HEK293 (cell line): Measurements from ENCODE around the gene HAUS8.
A peak's percentile ranks its signal among the peaks of the same experiment; 100 is the strongest.

ENCODE experiments used
- CTCF ChIA-PET: fragments of 350-600 bp; formaldehyde crosslinking; extraction: SDS; loops from one replicate; lab custom pipeline; 2021; ENCODE audit warnings: antibody characterized with exemption; lab: Yijun Ruan, JAX
- POLR2A ChIA-PET: fragments of 300-600 bp; formaldehyde crosslinking; extraction: SDS; loops from one replicate; lab custom pipeline; 2020; ENCODE audit warnings: antibody characterized with exemption, inconsistent platforms; lab: Yijun Ruan, JAX
- H3K27ac ChIP-seq: fragments of 200-500 bp; sonication (Bioruptor generic); 2 replicates; pipeline ENCODE4 v1.5.1; 2014; ENCODE audit warnings: low read depth, low read length, control low read depth, inconsistent platforms; ENCODE audit errors: extremely low read depth
- H3K36me3 ChIP-seq, 2 experiments: fragments of 200-500 bp in 1 of 2; sonication (Bioruptor generic) in 1 of 2; 1 replicate in 1 of 2; 2 replicates in 1 of 2; pipeline ENCODE4 v1.5.1; 2014 to 2017; ENCODE audit warnings: inconsistent platforms in 2 of 2, low read length in 2 of 2; ENCODE audit not compliant: control insufficient read depth in 2 of 2, insufficient read depth in 1 of 2
- H3K4me1 ChIP-seq: fragments of 200-500 bp; sonication (Bioruptor generic); 2 replicates; pipeline ENCODE4 v1.5.1; 2014; ENCODE audit warnings: mild to moderate bottlenecking, low read length, inconsistent platforms; ENCODE audit not compliant: control insufficient read depth, insufficient read depth
- H3K4me3 ChIP-seq: 2 replicates; pipeline ENCODE4 v1.5.1; 2011; ENCODE audit warnings: low read depth, mild to moderate bottlenecking, control low read depth, low read length, moderate library complexity
- H3K9me3 ChIP-seq: fragments of 200-500 bp; sonication (Bioruptor generic); 2 replicates; pipeline ENCODE4 v1.5.1; 2014; ENCODE audit warnings: low read depth, low read length, inconsistent platforms; ENCODE audit not compliant: control insufficient read depth, insufficient read depth
- ATF2 ChIP-seq: fragments of 450-650 bp; formaldehyde crosslinking; IDR thresholded peaks from 2 replicates; pipeline ENCODE4 v1.5.1; 2016; ENCODE audit warnings: missing biosample characterization, missing genetic modification characterization, low read depth
- GLI4 ChIP-seq: fragments of 450-650 bp; formaldehyde crosslinking; IDR thresholded peaks from 2 replicates; pipeline ENCODE4 v1.5.1; 2016; ENCODE audit warnings: missing biosample characterization, missing genetic modification characterization
- INSM2 ChIP-seq: fragments of 450-650 bp; formaldehyde crosslinking; IDR thresholded peaks from 2 replicates; pipeline ENCODE4 v1.5.1; 2016; ENCODE audit warnings: missing biosample characterization, missing genetic modification characterization
- KLF1 ChIP-seq: fragments of 450-650 bp; formaldehyde crosslinking; IDR thresholded peaks from 2 replicates; pipeline ENCODE4 v1.5.1; 2016; ENCODE audit warnings: missing biosample characterization, missing genetic modification characterization
- PRDM10 ChIP-seq: fragments of 450-650 bp; formaldehyde crosslinking; IDR thresholded peaks from 2 replicates; pipeline ENCODE4 v1.5.1; 2016; ENCODE audit warnings: missing biosample characterization, missing genetic modification characterization
- PRDM6 ChIP-seq: fragments of 450-650 bp; formaldehyde crosslinking; IDR thresholded peaks from 2 replicates; pipeline ENCODE4 v1.5.1; 2017; ENCODE audit warnings: missing biosample characterization, missing genetic modification characterization
- WT1 ChIP-seq: fragments of 450-650 bp; formaldehyde crosslinking; IDR thresholded peaks from 2 replicates; pipeline ENCODE4 v1.5.1; 2016; ENCODE audit warnings: missing biosample characterization, missing genetic modification characterization
- ZBTB20 ChIP-seq: fragments of 450-650 bp; formaldehyde crosslinking; IDR thresholded peaks from 2 replicates; pipeline ENCODE4 v1.5.1; 2016; ENCODE audit warnings: missing biosample characterization, missing genetic modification characterization
- ZBTB6 ChIP-seq: fragments of 450-650 bp; formaldehyde crosslinking; IDR thresholded peaks from 2 replicates; pipeline ENCODE4 v1.5.1; 2017; ENCODE audit warnings: missing biosample characterization, missing genetic modification characterization
- ZNF132 ChIP-seq: fragments of 450-650 bp; formaldehyde crosslinking; IDR thresholded peaks from 2 replicates; pipeline ENCODE4 v1.5.1; 2017; ENCODE audit warnings: missing biosample characterization, missing genetic modification characterization, borderline replicate concordance
- ZNF2 ChIP-seq: fragments of 450-650 bp; formaldehyde crosslinking; IDR thresholded peaks from 2 replicates; pipeline ENCODE4 v1.5.1; 2016; ENCODE audit warnings: missing biosample characterization, missing genetic modification characterization
- ZNF266 ChIP-seq: fragments of 450-650 bp; formaldehyde crosslinking; IDR thresholded peaks from 2 replicates; pipeline ENCODE4 v1.5.1; 2016; ENCODE audit warnings: missing biosample characterization, missing genetic modification characterization, low read depth
- ZNF280C ChIP-seq: fragments of 450-650 bp; formaldehyde crosslinking; IDR thresholded peaks from 2 replicates; pipeline ENCODE4 v1.5.1; 2016; ENCODE audit warnings: missing biosample characterization, missing genetic modification characterization
- ZNF416 ChIP-seq: fragments of 450-650 bp; formaldehyde crosslinking; IDR thresholded peaks from 2 replicates; pipeline ENCODE4 v1.5.1; 2016; ENCODE audit warnings: missing biosample characterization, missing genetic modification characterization
- ZNF629 ChIP-seq: fragments of 450-650 bp; formaldehyde crosslinking; IDR thresholded peaks from 2 replicates; pipeline ENCODE4 v1.5.1; 2017; ENCODE audit warnings: missing biosample characterization, missing genetic modification characterization
- ZNF670 ChIP-seq: fragments of 450-650 bp; formaldehyde crosslinking; IDR thresholded peaks from 2 replicates; pipeline ENCODE4 v1.5.1; 2016; ENCODE audit warnings: missing biosample characterization, missing genetic modification characterization, low read depth
- ZNF677 ChIP-seq: fragments of 450-650 bp; IDR thresholded peaks from 2 replicates; pipeline ENCODE4 v1.5.0; 2018; ENCODE audit warnings: missing biosample characterization, mild to moderate bottlenecking, missing genetic modification characterization, moderate library complexity
- ZNF704 ChIP-seq: fragments of 450-650 bp; formaldehyde crosslinking; IDR thresholded peaks from 2 replicates; pipeline ENCODE4 v1.5.1; 2016; ENCODE audit warnings: missing biosample characterization, missing genetic modification characterization

The HAUS8 gene

GRCh38 chr19:17108453-17108784, 33.2 kb upstream of the HAUS8 start:
- POLR2A ChIA-PET: no interaction called here
- H3K36me3 ChIP-seq: peaks cover 0 to 9% of the 10 kb centered on the region in 2 experiments; a peak in 2 of 3 replicates
- H3K4me1 ChIP-seq: peaks cover 10% of the 10 kb centered on the region; the same call in 1 of the 2 replicates
- no peak for TF ChIP-seq ZNF280C
- no peak for TF ChIP-seq ZNF132 (tag by site-specific recombination)
- TF ChIP-seq PRDM10 (tag by site-specific recombination): peak; percentile 68; the same call in 1 of the 2 replicates
- no peaks in the 10 kb centered on the region for H3K9me3 ChIP-seq
- CTCF ChIA-PET: interaction anchor here (1.0 kb wide), 1 partner anchor 45 kb away, joined by 5 read pairs; no protein-coding TSS in a partner anchor
- H3K4me3 ChIP-seq: no peak overlapping the region
- peak overlapping the region; percentile 5; the same call in 1 of the 2 replicates for H3K27ac ChIP-seq

GRCh38 chr19:17107546-17108452, 32.5 kb upstream of the HAUS8 start:
- no peak overlapping the region for H3K4me3 ChIP-seq
- CTCF ChIA-PET: interaction anchor here (1.0 kb wide), 1 partner anchor 46 kb away, joined by 5 read pairs; no protein-coding TSS in a partner anchor
- TF ChIP-seq ATF2: no peak
- TF ChIP-seq ZNF677 (tag by site-specific recombination): no peak
- peak; percentile 46; the same call in 1 of the 2 replicates for TF ChIP-seq ZNF2
- peak; percentile 52; the same call in 1 of the 2 replicates for TF ChIP-seq ZBTB6 (tag by site-specific recombination)
- peak; percentile 83; the same call in 1 of the 2 replicates for TF ChIP-seq GLI4 (tag by site-specific recombination)
- no peak for TF ChIP-seq ZNF704
- TF ChIP-seq KLF1 (tag by site-specific recombination): peak; percentile 9; the same call in 1 of the 2 replicates
- no peak for TF ChIP-seq PRDM6 (tag by site-specific recombination)
- TF ChIP-seq ZNF416 (tag by site-specific recombination): no peak
- no peak for TF ChIP-seq WT1 (tag by site-specific recombination)
- TF ChIP-seq ZBTB20 (tag by site-specific recombination): peak; percentile 62; the same call in 1 of the 2 replicates
- no peak for TF ChIP-seq ZNF670
- no peak for TF ChIP-seq ZNF266 (tag by site-specific recombination)
- TF ChIP-seq ZNF629 (tag by site-specific recombination): peak; percentile 88
- peak; percentile 31; the same call in 1 of the 2 replicates for TF ChIP-seq INSM2

More at GRCh38 chr19:17107546-17108452, 32.5 kb upstream of the HAUS8 start:
- H3K9me3 ChIP-seq: no peaks in the 10 kb centered on the region
- POLR2A ChIA-PET: no interaction called here
- H3K4me1 ChIP-seq: peaks cover 10% of the 10 kb centered on the region; the same call in 1 of the 2 replicates
- H3K36me3 ChIP-seq: peaks cover 3 to 14% of the 10 kb centered on the region in 2 experiments; a peak in 2 of 3 replicates
- peak overlapping the region; percentile 5; the same call in 1 of the 2 replicates for H3K27ac ChIP-seq
